COLO829 (cell line): ENCODE results near the gene FN3K.
A peak's percentile ranks its signal among the peaks of the same experiment; 100 is the strongest.

Source experiments
- DNase-seq: peaks from one replicate; pipeline ENCODE4 v3.0.0; 2012; ENCODE audit warnings: low spot score

The FN3K gene

GRCh38 chr17:82734987-82735866 is at the start of gene FN3K:
Gene FN3K, plus strand, starts transcription at chr17:82735615. Its CDS starts 22 bp downstream, at chr17:82735637.
- no peak for DNase-seq

GRCh38 chr17:82686366-82687324 is 48.8 kb upstream of the FN3K start:
- DNase-seq = no peak

GRCh38 chr17:82687375-82687861 is 48.0 kb upstream of the FN3K start:
- peak; percentile 51 for DNase-seq

- no peak for DNase-seq
Measured at GRCh38 chr17:82687871-82688270, 47.5 kb upstream of the FN3K start.

GRCh38 chr17:82689077-82689476 is 46.3 kb upstream of the FN3K start:
- no peak for DNase-seq

- peak; percentile 70 for DNase-seq
Measured at GRCh38 chr17:82690786-82691489, 44.5 kb upstream of the FN3K start.

GRCh38 chr17:82691714-82692113 is 43.7 kb upstream of the FN3K start:
- DNase-seq = no peak

- DNase-seq = no peak
Measured at GRCh38 chr17:82692268-82692667, 43.1 kb upstream of the FN3K start.

GRCh38 chr17:82693168-82693867 is 42.1 kb upstream of the FN3K start:
- no peak for DNase-seq

- no peak for DNase-seq
Measured at GRCh38 chr17:82694647-82695046, 40.8 kb upstream of the FN3K start.

GRCh38 chr17:82696259-82696658 is 39.2 kb upstream of the FN3K start:
- no peak for DNase-seq

GRCh38 chr17:82696916-82697807 is 38.3 kb upstream of the FN3K start:
- DNase-seq = no peak

GRCh38 chr17:82697808-82698064 is 37.7 kb upstream of the FN3K start:
- no peak for DNase-seq

GRCh38 chr17:82698065-82698973 is 37.1 kb upstream of the FN3K start, which contains the start of gene RAB40B:
Gene RAB40B, minus strand, starts transcription at chr17:82698698. Its CDS starts 102 bp downstream, at chr17:82698596.
- DNase-seq = peak; percentile 99

GRCh38 chr17:82698974-82699442 is 36.4 kb upstream of the FN3K start:
- DNase-seq = no peak

- no peak for DNase-seq
Measured at GRCh38 chr17:82699551-82699950, 35.9 kb upstream of the FN3K start.

GRCh38 chr17:82702231-82702927 is 33.0 kb upstream of the FN3K start:
- DNase-seq = no peak

- DNase-seq = no peak
Measured at GRCh38 chr17:82703036-82703745, 32.2 kb upstream of the FN3K start.
